ENCODE measurements around the gene TTC39B.

- TF ChIP-seq POLR2A (IDR thresholded peaks at IDR 0.05) (no peak), CTCF (IDR thresholded peaks at IDR 0.05) (no peak)
These were observed 19.7 kb downstream of the TTC39B start for GRCh38 chr9:15287309-15287708.
